ENCODE data around the gene SOBP. TPM values are rescaled to one million over a fixed set of nuclear protein-coding genes. Genes with fewer than 3 reads are reported as not detected.

Gene SOBP
- total RNA-seq, 1 experiment from 2014 or later = 1.7 TPM

- DNase-seq = no peak
- TF ChIP-seq, protein P1, sequence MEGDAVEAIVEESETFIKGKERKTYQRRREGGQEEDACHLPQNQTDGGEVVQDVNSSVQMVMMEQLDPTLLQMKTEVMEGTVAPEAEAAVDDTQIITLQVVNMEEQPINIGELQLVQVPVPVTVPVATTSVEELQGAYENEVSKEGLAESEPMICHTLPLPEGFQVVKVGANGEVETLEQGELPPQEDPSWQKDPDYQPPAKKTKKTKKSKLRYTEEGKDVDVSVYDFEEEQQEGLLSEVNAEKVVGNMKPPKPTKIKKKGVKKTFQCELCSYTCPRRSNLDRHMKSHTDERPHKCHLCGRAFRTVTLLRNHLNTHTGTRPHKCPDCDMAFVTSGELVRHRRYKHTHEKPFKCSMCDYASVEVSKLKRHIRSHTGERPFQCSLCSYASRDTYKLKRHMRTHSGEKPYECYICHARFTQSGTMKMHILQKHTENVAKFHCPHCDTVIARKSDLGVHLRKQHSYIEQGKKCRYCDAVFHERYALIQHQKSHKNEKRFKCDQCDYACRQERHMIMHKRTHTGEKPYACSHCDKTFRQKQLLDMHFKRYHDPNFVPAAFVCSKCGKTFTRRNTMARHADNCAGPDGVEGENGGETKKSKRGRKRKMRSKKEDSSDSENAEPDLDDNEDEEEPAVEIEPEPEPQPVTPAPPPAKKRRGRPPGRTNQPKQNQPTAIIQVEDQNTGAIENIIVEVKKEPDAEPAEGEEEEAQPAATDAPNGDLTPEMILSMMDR (IDR thresholded peaks at IDR 0.05; ENCODE audit: unreplicated experiment) = no peak
- intact Hi-C loops (cut with micrococcal nuclease; ENCODE audit: unreplicated experiment) = no loop called here
- BruUV-seq (replicated peaks) = no TSS peak
- Mint-ChIP-seq H3K27ac (ENCODE audit: unreplicated experiment) (no peak overlapping the region), H3K9me3 (ENCODE audit: low read depth, unreplicated experiment) (no peaks in the 10 kb centered on the region), H3K36me3 (ENCODE audit: insufficient read depth, unreplicated experiment) (no peaks in the 10 kb centered on the region), H3K27me3 (ENCODE audit: unreplicated experiment) (peaks cover 13% of the 10 kb centered on the region), H3K4me1 (ENCODE audit: low read depth, unreplicated experiment) (peaks cover 9% of the 10 kb centered on the region), H3K4me3 (ENCODE audit: low read depth, unreplicated experiment) (no peak overlapping the region)
- CTCF ChIA-PET = interaction anchor here (0.6 to 0.8 kb wide), 2 partner anchors 8 to 285 kb away, joined by 3 to 4 read pairs; no protein-coding TSS in a partner anchor
Measured at GRCh38 chr6:107584726-107585125, 94.8 kb downstream of the SOBP start.

DNA sequence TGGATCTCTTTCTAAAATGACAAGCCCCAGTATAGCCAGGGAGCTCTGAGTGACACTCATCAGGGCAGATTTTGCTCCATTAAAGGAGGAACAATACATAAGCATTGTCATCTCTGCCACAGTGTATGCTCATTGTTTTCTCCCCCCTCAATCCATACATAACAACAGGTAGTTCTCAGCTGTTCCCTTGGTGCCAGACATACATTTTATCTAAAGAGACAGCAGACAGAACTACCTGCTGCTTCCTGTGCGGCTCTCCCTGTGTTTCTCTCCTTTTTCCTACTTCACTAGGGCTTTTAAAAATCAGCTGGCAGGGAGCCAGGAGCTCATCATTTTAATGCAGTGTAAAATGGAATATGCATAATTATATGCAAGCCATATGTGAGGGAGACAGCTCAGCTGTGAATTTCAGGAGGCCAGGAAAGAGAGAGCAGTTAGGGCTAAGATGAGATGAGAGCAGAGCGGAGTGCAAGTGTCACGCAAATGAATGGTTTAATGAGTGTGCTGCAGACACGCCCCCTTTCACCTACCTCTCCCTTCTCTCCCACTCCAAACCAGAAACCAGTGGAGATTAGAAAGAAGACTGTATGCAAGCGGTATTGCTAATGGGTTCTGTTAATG lies 96.0 kb downstream of the SOBP start:
- CTCF ChIA-PET = interaction anchor here (0.6 to 0.7 kb wide), 3 partner anchors 13 to 24 kb away, joined by 3 to 4 read pairs (median 3); no protein-coding TSS in a partner anchor

DNA sequence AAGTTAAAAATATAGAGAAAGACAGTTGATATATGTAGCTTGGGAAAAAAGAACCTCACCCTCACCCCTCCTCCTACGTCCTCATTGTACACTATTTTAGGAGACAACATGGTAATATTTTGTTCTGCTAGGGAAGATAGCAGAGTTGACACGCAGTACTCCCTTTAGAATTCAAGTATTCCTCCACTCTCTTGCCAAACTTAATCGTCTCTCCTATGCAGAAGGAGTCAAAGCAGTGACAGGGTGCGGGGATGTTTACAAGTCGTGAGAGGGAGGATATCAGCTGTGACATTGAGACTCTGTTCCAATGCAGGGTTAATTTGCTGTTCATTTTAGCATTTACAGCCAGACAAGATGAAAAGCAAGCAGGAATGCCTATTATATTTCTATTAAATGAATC lies 97.5 kb downstream of the SOBP start:
- CTCF ChIA-PET = no interaction called here
- TF ChIP-seq, protein P1 (IDR thresholded peaks at IDR 0.05; ENCODE audit: unreplicated experiment) = no peak
- H3K36me3 Mint-ChIP-seq (ENCODE audit: insufficient read depth, unreplicated experiment) = no peaks in the 10 kb centered on the region
- no peaks in the 10 kb centered on the region for H3K9me3 Mint-ChIP-seq (ENCODE audit: low read depth, unreplicated experiment)
- H3K27ac Mint-ChIP-seq (ENCODE audit: unreplicated experiment) = no peak overlapping the region
- no peak overlapping the region for H3K4me3 Mint-ChIP-seq (ENCODE audit: low read depth, unreplicated experiment)
- intact Hi-C loops (cut with micrococcal nuclease; ENCODE audit: unreplicated experiment) = no loop called here
- DNase-seq = no peak
- H3K4me1 Mint-ChIP-seq (ENCODE audit: low read depth, unreplicated experiment) = peaks cover 28% of the 10 kb centered on the region
- no peaks in the 10 kb centered on the region for H3K27me3 Mint-ChIP-seq (ENCODE audit: unreplicated experiment)
- no TSS peak for BruUV-seq (replicated peaks)

More for the DNA sequence above, 96.0 kb downstream of the SOBP start:
- H3K9me3 Mint-ChIP-seq (ENCODE audit: low read depth, unreplicated experiment) = no peaks in the 10 kb centered on the region
- DNase-seq = no peak
- H3K4me1 Mint-ChIP-seq (ENCODE audit: low read depth, unreplicated experiment) = peaks cover 20% of the 10 kb centered on the region
- no peaks in the 10 kb centered on the region for H3K36me3 Mint-ChIP-seq (ENCODE audit: insufficient read depth, unreplicated experiment)
- TF ChIP-seq, protein P1 (IDR thresholded peaks at IDR 0.05; ENCODE audit: unreplicated experiment) = no peak
- no peak overlapping the region for H3K4me3 Mint-ChIP-seq (ENCODE audit: low read depth, unreplicated experiment)
- intact Hi-C loops (cut with micrococcal nuclease; ENCODE audit: unreplicated experiment) = no loop called here
- no peak overlapping the region for H3K27ac Mint-ChIP-seq (ENCODE audit: unreplicated experiment)
- no TSS peak for BruUV-seq (replicated peaks)
- peaks cover 7% of the 10 kb centered on the region for H3K27me3 Mint-ChIP-seq (ENCODE audit: unreplicated experiment)

DNA sequence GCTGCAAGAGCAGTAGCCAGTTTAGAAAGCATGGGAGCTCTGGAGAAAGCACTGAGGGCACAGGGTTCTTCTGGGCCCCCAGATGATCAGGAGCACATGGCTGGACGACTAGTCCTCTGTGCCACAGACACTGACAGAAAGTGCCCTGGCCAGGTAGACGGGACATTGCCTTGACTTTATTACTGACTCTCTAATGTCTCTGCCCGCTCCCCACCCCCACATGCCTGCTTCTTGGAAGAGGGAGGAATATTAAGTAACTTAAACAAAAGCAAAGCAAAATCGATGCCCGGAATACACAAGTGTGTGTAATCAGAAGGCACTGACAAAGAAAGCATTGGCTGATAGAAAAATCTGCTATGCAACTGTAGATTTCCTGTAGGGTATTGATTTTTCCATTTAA lies 99.3 kb downstream of the SOBP start:
- DNase-seq = peak; percentile 20
- no peak overlapping the region for H3K4me3 Mint-ChIP-seq (ENCODE audit: low read depth, unreplicated experiment)
- H3K9me3 Mint-ChIP-seq (ENCODE audit: low read depth, unreplicated experiment) = no peaks in the 10 kb centered on the region
- BruUV-seq (replicated peaks) = no TSS peak
- intact Hi-C loops (cut with micrococcal nuclease; ENCODE audit: unreplicated experiment) = no loop called here
- H3K4me1 Mint-ChIP-seq (ENCODE audit: low read depth, unreplicated experiment) = peaks cover 28% of the 10 kb centered on the region
- no peak overlapping the region for H3K27ac Mint-ChIP-seq (ENCODE audit: unreplicated experiment)
- TF ChIP-seq, protein P1 (IDR thresholded peaks at IDR 0.05; ENCODE audit: unreplicated experiment) = no peak
- H3K36me3 Mint-ChIP-seq (ENCODE audit: insufficient read depth, unreplicated experiment) = no peaks in the 10 kb centered on the region
- CTCF ChIA-PET = interaction anchor here (0.6 kb wide), 1 partner anchor 469 kb away, joined by 8 read pairs; no protein-coding TSS in a partner anchor
- no peaks in the 10 kb centered on the region for H3K27me3 Mint-ChIP-seq (ENCODE audit: unreplicated experiment)

Measured in Calu3 (cell line).